Panc1 (cell line): ENCODE results near the gene IRF7. TPM values are rescaled to one million over a fixed set of nuclear protein-coding genes. Genes with fewer than 3 reads are reported as not detected.

Source experiments
- ATAC-seq: fragments of 200-7000 bp; cut with Tn5 transposase; 2 replicates; pipeline ENCODE4 v1.9.1; 2020; ENCODE audit warnings: mild to moderate bottlenecking, moderate library complexity
- BruUV-seq: library from RNA; stranded (reverse); fragments of 400-500 nt; replicated peaks from 2 replicates; lab custom pipeline; 2021; lab: Mats Ljungman, UMichigan
- CTCF ChIA-PET: fragments of 300-600 bp; sonication (Branson Sonifier 250); formaldehyde crosslinking; loops from one replicate; lab custom pipeline; 2022; ENCODE audit warnings: antibody characterized with exemption; lab: Charles Lee
- POLR2A ChIA-PET: fragments of 300-600 bp; sonication (Branson Sonifier 250); formaldehyde crosslinking; loops from one replicate; lab custom pipeline; 2022; ENCODE audit warnings: antibody characterized with exemption; lab: Charles Lee
- DNase-seq: peaks from one replicate; pipeline ENCODE4 v3.0.0-alpha.2; 2010; ENCODE audit warnings: low read depth, low spot score
- H3K27ac ChIP-seq: 2 replicates; pipeline ENCODE4 v1.5.1; 2011; ENCODE audit warnings: mild to moderate bottlenecking, low read length, inconsistent platforms
- H3K27me3 ChIP-seq: fragments of 200-500 bp; sonication (Bioruptor generic); 2 replicates; pipeline ENCODE4 v1.6.0; 2014; ENCODE audit warnings: low read length, inconsistent platforms; ENCODE audit not compliant: control insufficient read depth, insufficient read depth
- H3K36me3 ChIP-seq: fragments of 200-500 bp; sonication (Bioruptor generic); 2 replicates; pipeline ENCODE4 v1.5.1; 2014; ENCODE audit warnings: inconsistent platforms, mild to moderate bottlenecking, low read length, moderate library complexity; ENCODE audit not compliant: control insufficient read depth, insufficient read depth
- H3K4me1 ChIP-seq: 2 replicates; pipeline ENCODE4 v1.5.1; 2011; ENCODE audit warnings: inconsistent platforms, mild to moderate bottlenecking, low read length, moderate library complexity; ENCODE audit not compliant: control insufficient read depth, insufficient read depth
- H3K4me3 ChIP-seq, 2 experiments: 2 replicates each; pipeline ENCODE4 v1.5.1; 2011 to 2012; ENCODE audit warnings: low read depth in 2 of 2, low read length in 2 of 2, mild to moderate bottlenecking in 2 of 2, inconsistent platforms in 1 of 2, moderate library complexity in 1 of 2
- H3K9me3 ChIP-seq: fragments of 200-500 bp; sonication (Bioruptor generic); 2 replicates; pipeline ENCODE4 v1.5.1; 2014; ENCODE audit warnings: low read depth, mild to moderate bottlenecking, inconsistent platforms, low read length, moderate library complexity; ENCODE audit not compliant: control insufficient read depth, insufficient read depth
- POLR2AphosphoS5 ChIP-seq: IDR thresholded peaks from 2 replicates; pipeline ENCODE4 v1.6.1; 2012; ENCODE audit warnings: mild to moderate bottlenecking, low read depth, low read length, moderate library complexity
- SIN3A ChIP-seq: IDR thresholded peaks from 2 replicates; pipeline ENCODE4 v1.6.1; 2012; ENCODE audit warnings: low read depth, mild to moderate bottlenecking, low read length, moderate library complexity, borderline replicate concordance; ENCODE audit not compliant: insufficient read depth
- TCF7L2 ChIP-seq: IDR thresholded peaks from 2 replicates; pipeline ENCODE4 v1.6.1; 2011; ENCODE audit warnings: mild to moderate bottlenecking, low read depth, low read length, inconsistent platforms
- in situ Hi-C: cut with HindIII; loops from 2 replicates; pipeline ENCODE4 v1.10.0; 2016; ENCODE audit warnings: low sequenced_read_pairs, low pct_unique_long_range_greater_than_20kb
- intact Hi-C: fragments of 100-400 bp; cut with micrococcal nuclease; formaldehyde crosslinking; loops from one replicate; pipeline ENCODE4 v1.10.0; 2022; ENCODE audit not compliant: unreplicated experiment
- total RNA-seq: library from RNA; stranded (reverse); gene quantifications from one replicate; pipeline ENCODE4 v1.2.1, GENCODE V29; 2021; ENCODE audit not compliant: unreplicated experiment
- TF ChIP-seq, protein P1 (sequence below): fragments of 450-650 bp; IDR thresholded peaks from 2 replicates; pipeline ENCODE4 v1.5.1; 2017; ENCODE audit warnings: mild to moderate bottlenecking
- TF ChIP-seq, protein P2 (sequence below), 2 experiments: IDR thresholded peaks; 2 replicates each; pipeline ENCODE4 v1.6.1; 2011 to 2012; ENCODE audit warnings: low read depth in 2 of 2, control low read depth in 1 of 2, low read length in 1 of 2, mild to moderate bottlenecking in 1 of 2, moderate library complexity in 1 of 2; ENCODE audit not compliant: insufficient read depth in 1 of 2

The IRF7 gene
- total RNA-seq, 1 experiment from 2014 or later, result 23.9 TPM

DNA sequence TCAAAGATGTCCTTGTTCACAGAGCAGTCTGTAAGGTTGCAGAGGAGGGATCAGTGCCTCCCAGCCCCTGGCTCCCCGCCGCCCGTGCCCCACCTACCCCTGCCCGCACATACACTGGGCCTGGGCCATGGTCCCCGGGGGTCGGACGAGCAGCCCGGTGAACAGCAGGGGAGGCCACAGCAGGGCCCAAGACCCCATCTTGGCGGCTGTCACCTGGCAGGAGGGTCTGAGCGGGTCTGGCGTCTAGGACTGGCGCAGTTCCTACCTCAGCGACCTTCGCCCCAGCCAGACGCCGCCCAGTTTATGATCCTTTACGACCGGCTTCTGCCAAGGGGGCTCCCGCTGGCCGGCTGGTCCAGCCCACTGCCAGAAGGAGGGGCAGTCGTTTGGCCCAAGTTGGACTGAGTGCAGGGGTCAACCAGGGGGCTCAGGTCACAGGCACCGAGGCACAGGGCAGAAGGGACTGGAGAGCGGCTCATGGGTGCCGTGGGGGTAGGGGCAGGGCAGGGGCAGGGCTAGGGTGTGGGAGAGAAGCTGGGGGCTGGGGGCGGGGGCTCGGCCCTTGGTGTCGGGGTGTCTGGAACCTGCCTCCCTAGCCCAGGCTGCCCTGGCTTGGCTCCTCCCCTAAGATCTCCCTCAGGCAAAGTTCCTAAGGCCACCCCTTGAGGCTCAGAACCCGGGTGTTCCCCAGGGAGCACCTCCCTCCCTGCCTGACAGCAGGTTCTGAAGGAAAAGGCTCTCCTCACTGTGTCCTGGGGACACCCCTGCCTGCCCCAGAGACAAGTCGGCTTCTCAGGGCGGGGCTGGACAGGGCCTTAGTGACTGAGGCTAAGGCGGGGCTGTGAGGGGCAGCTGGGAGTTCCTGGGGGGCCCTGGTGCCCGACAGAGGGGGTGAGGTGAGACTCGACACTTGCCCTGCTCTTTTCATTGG is 9.2 kb upstream of the IRF7 start, which contains the start of gene CDHR5:
CDHR5 (minus strand) TSS at position 251 of the 931 bp plus-strand sequence; CDS start at position 198, 53 bp downstream.
- Histone ChIP-seq H3K4me3 (no peak within 1 kb of the TSS), H3K4me1 (peaks cover 22% of the 10 kb centered on the region), H3K27ac (no peak within 1 kb of the TSS), H3K27me3 (no peaks in the 10 kb centered on the region), H3K9me3 (no peaks in the 10 kb centered on the region), H3K36me3 (no peaks in the 10 kb centered on the region)
- DNase-seq (no peak), ATAC-seq (peak; percentile 34)
- TF ChIP-seq, protein P1, sequence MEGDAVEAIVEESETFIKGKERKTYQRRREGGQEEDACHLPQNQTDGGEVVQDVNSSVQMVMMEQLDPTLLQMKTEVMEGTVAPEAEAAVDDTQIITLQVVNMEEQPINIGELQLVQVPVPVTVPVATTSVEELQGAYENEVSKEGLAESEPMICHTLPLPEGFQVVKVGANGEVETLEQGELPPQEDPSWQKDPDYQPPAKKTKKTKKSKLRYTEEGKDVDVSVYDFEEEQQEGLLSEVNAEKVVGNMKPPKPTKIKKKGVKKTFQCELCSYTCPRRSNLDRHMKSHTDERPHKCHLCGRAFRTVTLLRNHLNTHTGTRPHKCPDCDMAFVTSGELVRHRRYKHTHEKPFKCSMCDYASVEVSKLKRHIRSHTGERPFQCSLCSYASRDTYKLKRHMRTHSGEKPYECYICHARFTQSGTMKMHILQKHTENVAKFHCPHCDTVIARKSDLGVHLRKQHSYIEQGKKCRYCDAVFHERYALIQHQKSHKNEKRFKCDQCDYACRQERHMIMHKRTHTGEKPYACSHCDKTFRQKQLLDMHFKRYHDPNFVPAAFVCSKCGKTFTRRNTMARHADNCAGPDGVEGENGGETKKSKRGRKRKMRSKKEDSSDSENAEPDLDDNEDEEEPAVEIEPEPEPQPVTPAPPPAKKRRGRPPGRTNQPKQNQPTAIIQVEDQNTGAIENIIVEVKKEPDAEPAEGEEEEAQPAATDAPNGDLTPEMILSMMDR, result no peak
- no peak for TF ChIP-seq SIN3A
- TF ChIP-seq TCF7L2, result no peak
- TF ChIP-seq, protein P2, sequence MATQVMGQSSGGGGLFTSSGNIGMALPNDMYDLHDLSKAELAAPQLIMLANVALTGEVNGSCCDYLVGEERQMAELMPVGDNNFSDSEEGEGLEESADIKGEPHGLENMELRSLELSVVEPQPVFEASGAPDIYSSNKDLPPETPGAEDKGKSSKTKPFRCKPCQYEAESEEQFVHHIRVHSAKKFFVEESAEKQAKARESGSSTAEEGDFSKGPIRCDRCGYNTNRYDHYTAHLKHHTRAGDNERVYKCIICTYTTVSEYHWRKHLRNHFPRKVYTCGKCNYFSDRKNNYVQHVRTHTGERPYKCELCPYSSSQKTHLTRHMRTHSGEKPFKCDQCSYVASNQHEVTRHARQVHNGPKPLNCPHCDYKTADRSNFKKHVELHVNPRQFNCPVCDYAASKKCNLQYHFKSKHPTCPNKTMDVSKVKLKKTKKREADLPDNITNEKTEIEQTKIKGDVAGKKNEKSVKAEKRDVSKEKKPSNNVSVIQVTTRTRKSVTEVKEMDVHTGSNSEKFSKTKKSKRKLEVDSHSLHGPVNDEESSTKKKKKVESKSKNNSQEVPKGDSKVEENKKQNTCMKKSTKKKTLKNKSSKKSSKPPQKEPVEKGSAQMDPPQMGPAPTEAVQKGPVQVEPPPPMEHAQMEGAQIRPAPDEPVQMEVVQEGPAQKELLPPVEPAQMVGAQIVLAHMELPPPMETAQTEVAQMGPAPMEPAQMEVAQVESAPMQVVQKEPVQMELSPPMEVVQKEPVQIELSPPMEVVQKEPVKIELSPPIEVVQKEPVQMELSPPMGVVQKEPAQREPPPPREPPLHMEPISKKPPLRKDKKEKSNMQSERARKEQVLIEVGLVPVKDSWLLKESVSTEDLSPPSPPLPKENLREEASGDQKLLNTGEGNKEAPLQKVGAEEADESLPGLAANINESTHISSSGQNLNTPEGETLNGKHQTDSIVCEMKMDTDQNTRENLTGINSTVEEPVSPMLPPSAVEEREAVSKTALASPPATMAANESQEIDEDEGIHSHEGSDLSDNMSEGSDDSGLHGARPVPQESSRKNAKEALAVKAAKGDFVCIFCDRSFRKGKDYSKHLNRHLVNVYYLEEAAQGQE (IDR thresholded peaks at IDR 0.05; ENCODE audit: insufficient read depth in 1 of 2, low read depth in 2 of 2, low read length in 1 of 2), result no peak
- no peak for TF ChIP-seq POLR2AphosphoS5
- no TSS peak for BruUV-seq
- POLR2A ChIA-PET, result no interaction called here
- CTCF ChIA-PET, result interaction anchor here (0.5 to 0.7 kb wide), 2 partner anchors 49 to 118 kb away, joined by 3 to 5 read pairs; no protein-coding TSS in a partner anchor
- intact Hi-C loops (no loop called here), in situ Hi-C loops (no loop called here)

DNA sequence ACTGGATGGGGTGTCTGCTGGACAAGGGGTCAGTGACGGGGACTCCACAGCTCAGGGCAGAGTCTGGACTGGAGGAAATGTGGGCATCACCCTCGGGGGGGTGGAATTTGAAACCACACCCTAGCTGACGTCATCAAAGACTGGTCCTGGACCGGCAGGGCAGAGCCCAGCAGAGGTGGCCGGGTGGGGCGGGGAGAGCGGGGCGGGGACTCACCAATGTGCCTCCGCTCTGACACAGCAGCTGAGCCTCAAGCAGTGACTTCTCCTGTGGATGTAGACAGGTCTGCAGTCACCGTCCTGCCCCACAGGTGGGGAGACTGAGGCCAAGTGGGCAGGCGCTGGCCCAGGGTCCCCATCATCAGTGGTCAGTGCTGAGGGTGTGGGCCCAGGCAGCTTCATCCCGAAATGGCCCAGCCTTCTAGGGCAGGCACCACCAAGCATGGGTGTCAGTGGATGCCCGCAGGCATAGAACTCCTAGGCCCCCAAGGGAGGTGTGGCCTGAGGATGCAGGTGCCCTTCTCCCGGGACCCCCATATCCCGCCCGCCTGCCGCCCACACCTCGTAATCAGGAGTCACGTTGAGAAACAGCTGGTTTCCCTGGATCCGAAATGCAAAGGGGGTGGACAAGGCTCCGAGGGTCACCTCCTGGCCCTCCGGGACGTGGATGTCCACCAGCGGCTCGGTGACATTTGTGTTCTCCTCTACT is 8.4 kb upstream of the IRF7 start:
- Histone ChIP-seq H3K27ac (no peak overlapping the region), H3K36me3 (no peaks in the 10 kb centered on the region), H3K4me3 (no peak overlapping the region), H3K9me3 (no peaks in the 10 kb centered on the region), H3K4me1 (peaks cover 22% of the 10 kb centered on the region), H3K27me3 (no peaks in the 10 kb centered on the region)
- ChIA-PET CTCF (no interaction called here), POLR2A (no interaction called here)
- ATAC-seq (peak; percentile 31), DNase-seq (no peak)
- no peak for TF ChIP-seq SIN3A
- no peak for TF ChIP-seq TCF7L2
- TF ChIP-seq, protein P1, result no peak
- TF ChIP-seq, protein P2 (IDR thresholded peaks at IDR 0.05; ENCODE audit: insufficient read depth in 1 of 2, low read depth in 2 of 2, low read length in 1 of 2), result no peak
- TF ChIP-seq POLR2AphosphoS5, result no peak
- in situ Hi-C loops, result no loop called here
- no TSS peak for BruUV-seq
- intact Hi-C loops, result no loop called here
